22Rv1 (cell line): Measurements from ENCODE around the gene CAPN7.

Source experiments
- H3K27ac ChIP-seq: fragments of 450-650 bp; 2 replicates; pipeline ENCODE4 v1.5.1; 2017
- ZFX ChIP-seq: fragments of 450-650 bp; IDR thresholded peaks from 2 replicates; pipeline ENCODE4 v1.6.1; 2017; ENCODE audit warnings: antibody characterized with exemption, borderline replicate concordance
- TF ChIP-seq, protein P1 (sequence below): fragments of 450-650 bp; IDR thresholded peaks from 2 replicates; pipeline ENCODE4 v1.5.1; 2017; ENCODE audit warnings: mild to moderate bottlenecking

The CAPN7 gene

DNA sequence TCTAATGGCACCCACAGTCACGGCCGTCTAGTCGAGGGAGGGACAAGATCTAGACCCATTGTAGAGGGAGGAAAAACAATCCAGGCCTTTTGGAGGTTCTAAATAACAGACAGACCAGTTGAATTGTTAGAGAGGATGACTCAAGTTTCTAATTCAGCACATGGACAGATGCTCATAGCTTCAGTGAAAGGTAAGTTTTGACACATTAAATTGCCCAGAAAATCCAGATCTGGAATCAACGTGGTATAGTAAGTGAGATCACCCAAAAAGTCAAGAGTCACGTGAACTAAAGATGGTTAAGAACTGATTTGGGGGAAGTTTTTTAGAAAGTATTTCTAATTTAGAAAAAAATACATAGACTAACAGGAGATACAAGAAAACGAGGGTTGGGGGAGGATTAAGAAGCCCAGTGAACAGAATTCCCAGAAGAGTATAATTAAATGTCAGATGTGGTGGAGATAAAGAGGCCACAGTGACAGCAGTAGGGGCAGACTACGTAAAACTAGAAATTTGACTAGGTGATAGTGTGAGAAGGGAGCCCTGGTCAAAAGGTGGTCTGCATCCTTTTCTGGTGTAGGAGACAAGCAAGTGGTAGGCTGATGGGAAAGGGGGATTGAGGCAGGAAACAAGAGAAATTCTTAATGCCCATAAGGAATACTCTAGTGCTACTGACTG, 47.1 kb downstream of the CAPN7 start:
- TF ChIP-seq, protein P1, sequence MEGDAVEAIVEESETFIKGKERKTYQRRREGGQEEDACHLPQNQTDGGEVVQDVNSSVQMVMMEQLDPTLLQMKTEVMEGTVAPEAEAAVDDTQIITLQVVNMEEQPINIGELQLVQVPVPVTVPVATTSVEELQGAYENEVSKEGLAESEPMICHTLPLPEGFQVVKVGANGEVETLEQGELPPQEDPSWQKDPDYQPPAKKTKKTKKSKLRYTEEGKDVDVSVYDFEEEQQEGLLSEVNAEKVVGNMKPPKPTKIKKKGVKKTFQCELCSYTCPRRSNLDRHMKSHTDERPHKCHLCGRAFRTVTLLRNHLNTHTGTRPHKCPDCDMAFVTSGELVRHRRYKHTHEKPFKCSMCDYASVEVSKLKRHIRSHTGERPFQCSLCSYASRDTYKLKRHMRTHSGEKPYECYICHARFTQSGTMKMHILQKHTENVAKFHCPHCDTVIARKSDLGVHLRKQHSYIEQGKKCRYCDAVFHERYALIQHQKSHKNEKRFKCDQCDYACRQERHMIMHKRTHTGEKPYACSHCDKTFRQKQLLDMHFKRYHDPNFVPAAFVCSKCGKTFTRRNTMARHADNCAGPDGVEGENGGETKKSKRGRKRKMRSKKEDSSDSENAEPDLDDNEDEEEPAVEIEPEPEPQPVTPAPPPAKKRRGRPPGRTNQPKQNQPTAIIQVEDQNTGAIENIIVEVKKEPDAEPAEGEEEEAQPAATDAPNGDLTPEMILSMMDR, result no peak
- no peak for TF ChIP-seq ZFX
- no peak overlapping the region for H3K27ac ChIP-seq

DNA sequence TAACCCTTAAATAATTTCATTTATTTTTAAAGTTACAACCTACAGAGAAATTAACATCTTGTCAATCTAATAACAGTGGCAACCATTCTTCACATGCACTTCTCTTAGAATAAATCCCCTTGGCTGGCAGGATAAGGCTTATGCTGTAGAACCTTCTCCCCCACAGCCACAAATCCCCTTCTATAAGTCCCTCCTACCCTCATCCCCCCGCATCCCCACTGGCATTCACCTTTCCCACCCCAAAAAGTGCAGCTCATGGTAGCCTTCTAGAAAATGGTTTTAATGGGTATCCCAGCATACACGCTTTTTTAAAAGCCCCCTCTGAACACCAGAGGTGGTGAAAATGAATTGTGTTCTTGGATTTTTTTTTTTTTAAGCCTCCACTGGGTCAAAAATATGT, 49.2 kb downstream of the CAPN7 start:
- TF ChIP-seq, protein P1, result no peak
- TF ChIP-seq ZFX, result no peak
- H3K27ac ChIP-seq, result no peak overlapping the region

DNA sequence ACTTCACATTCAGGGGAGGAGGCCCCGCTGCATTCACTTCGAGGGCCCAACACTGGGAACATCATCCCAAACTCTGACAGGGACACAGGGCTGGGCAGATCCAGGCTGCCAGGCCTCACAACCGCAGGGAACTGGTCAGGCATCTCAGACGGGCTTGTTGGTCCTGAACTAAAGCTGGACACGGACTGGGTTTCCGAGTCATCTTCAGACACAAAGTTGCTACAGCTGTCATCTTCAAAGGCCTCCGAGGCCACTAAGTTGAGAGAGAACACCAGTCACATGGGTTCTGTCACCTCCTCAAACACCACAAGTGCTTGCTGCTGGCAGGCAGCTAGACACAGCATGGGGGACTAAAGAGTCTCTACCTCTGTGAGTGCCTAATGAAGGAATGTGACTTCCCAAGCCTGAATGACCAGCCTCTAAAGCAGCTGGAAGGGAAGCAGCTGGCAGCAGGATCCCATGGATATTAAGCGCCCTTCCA, 50.9 kb downstream of the CAPN7 start:
- no peak for TF ChIP-seq ZFX
- TF ChIP-seq, protein P1, result no peak
- no peak overlapping the region for H3K27ac ChIP-seq

DNA sequence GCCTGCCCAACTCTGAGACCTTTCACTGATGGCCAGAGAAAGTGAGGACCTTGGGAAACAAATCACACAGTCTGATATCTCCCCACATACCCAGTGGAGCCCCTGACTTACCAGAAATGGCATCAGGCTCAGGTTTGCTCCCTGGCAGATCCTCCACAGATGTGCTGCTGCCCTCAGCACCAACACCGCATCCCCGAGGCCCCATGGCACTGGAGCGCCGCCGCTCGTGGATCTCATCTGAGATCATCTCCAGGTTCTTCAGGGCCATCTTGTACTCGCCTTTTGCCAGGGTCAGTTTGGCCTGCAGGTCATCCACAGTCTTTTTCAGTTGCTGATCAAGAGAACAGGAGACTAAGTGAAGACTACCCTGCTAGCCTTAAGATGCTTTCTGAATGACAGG, 52.7 kb downstream of the CAPN7 start:
- no peak for TF ChIP-seq ZFX
- TF ChIP-seq, protein P1, result no peak
- H3K27ac ChIP-seq, result no peak overlapping the region

DNA sequence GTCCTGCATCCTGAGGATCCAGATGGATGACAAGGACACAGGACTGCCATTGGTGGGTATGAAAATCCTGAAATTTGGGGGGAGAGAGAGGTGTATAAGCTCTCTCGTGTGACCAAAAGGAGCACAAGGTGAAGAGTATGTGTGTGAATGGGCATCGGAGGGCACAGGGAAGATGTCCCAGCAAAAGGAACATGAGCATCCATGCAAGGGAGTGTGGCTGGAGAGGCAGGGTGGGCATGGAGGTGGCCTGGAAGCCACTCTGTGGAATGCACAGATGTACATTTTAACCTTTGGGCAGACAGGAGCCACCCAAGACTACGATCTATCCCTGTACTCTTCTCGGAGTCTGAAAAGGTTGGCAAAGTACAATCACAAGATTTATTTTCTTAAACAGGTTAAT, 54.5 kb downstream of the CAPN7 start:
- TF ChIP-seq ZFX, result no peak
- TF ChIP-seq, protein P1, result no peak
- H3K27ac ChIP-seq, result no peak overlapping the region

DNA sequence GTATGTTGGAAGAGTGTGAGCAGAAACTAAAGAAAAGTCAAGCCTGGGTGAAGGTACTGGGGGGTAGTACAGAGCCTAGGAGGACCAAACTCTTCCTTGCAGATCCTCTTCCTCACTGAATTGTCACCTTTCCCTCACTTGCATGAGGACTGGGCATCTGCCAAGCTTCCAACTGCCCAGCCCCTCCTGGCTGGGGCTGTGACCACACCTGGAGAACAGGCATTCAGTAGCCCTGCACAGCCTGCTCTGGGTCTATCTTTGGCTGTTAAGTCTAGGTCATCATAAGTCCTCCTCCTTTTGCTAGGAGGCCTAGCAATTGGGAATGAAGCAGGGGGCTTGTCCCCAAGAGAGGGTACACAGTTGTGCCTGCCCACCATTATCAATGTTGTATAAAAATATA, 55.2 kb downstream of the CAPN7 start:
- TF ChIP-seq ZFX, result no peak
- TF ChIP-seq, protein P1, result no peak
- no peak overlapping the region for H3K27ac ChIP-seq

DNA sequence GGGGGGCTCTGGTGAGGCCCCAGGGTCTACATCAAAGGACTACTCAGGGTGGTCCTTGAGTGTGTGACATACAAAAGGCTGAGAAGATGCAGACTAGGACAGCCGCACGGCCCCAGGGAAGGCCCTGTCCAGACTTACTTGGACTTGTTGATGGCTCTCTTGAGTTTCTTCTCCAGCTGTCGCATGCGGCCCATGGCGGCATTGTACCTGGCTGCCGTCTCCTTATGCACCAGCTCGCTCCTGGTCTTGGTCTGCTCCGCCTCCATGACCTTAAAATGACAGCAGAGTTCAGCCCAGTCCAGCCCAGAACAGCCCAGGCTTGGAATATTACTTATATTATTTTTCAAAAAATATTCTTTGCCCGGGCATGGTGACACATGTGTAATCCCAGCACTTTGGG, 56.0 kb downstream of the CAPN7 start:
- no peak overlapping the region for H3K27ac ChIP-seq
- TF ChIP-seq, protein P1, result no peak
